Measurements from ENCODE around the gene SPATS2.

The SPATS2 gene

DNA sequence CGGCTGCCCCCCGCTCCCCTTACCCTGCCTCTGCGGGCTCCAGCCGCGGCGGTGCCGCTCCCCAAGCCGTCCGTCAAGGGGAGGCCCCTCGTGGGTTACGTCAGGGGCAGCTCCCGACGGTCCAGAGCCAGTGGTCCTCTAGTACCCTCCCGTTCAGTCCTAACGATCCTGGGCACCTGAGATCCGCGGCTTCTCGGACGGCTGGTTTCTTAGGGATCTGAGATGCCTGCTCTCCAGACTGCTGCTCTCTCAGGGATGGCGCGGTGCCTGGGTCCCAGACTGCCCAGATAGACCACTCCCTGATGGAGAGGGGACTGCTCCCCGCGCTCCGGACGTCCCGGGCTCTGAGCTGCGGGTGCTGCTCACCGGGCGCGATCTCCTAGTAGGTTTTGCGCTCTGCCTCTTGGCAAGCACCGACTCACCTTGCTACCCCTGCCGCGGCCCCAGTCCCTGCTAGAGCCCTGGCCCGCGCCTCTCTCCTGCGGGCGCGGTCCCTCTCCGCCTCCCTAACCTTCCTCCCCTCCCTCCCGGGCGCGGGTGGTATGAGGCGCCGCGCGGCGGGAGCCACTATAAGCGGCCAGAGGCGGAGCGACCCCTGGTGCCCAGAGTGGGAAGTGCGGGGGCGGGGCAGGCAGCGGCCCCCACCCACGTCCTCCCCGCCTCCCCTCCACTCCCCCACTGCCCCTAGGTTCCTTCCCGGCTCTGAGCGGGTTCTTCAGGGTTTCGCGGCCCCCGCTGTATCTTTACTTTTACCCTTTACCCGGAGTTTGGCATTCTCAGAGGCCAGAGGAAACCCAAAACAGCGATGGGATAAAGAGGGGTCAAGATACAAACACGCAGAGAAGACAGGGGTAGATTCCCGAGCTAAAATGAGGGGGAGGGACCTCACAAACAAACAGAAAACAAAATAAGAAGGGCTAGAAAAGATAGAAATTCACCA is 30.3 kb upstream of the SPATS2 start, which contains the start of gene C1QL4:
TSS of gene C1QL4 (minus strand) at position 544 of the 940 bp plus-strand sequence. CDS start 711 bp downstream, outside the sequence.
- peak; percentile 58 for DNase-seq

GRCh38 chr12:49338830-49339463 is 28.3 kb upstream of the SPATS2 start:
- DNase-seq: no peak

- no peak for DNase-seq
Measured at GRCh38 chr12:49339464-49339861, 27.8 kb upstream of the SPATS2 start.

GRCh38 chr12:49340095-49340870 is 27.0 kb upstream of the SPATS2 start:
- no peak for DNase-seq

- no peak for DNase-seq
Measured at GRCh38 chr12:49340971-49341776, 26.1 kb upstream of the SPATS2 start.

DNA sequence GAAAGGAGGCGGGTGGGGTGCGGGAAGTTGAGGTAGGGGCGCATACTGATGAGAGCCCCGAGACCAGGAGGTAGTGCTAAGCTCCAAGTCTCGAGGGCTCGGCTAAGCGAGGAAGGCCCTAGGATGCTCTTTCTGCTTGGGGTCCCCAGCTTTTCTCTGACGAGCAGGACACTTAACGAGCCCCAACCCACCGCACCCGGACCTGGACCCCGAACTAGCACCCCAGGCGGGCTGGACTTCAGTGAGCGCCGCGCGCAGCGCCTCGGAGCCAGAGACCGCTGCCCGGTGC is 25.5 kb upstream of the SPATS2 start:
- no peak for DNase-seq

- peak; percentile 92 for DNase-seq
Measured at GRCh38 chr12:49342066-49342913, 25.0 kb upstream of the SPATS2 start.

- no peak for DNase-seq
Measured at GRCh38 chr12:49342914-49343731, 24.1 kb upstream of the SPATS2 start.

DNA sequence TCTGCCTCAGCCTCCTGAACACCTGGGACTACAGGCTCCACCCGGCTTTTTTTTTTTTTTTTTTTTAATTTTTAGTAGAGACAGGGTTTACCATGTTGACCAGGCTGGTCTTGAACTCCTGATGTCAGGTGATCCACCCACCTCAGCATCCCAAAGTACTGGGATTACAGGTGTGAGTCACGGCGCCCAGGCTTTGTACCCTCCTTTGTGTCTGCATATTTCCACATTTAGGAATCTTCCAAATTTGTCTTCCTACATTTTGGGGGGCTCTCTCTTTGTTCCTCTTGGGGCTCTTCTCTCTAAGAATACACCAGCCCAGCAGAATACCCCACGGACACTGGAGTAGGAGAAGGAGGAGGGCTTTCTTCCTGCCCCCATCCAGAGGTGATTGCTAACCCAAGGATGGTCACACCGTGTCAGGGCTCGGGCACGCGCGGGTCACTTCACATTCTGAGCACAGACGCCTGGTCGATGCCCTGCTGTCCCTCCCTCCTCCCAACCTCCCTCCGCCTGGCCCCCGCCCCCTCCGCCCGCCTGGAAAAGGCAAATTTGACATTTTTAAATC is 22.7 kb upstream of the SPATS2 start:
- DNase-seq: no peak

DNA sequence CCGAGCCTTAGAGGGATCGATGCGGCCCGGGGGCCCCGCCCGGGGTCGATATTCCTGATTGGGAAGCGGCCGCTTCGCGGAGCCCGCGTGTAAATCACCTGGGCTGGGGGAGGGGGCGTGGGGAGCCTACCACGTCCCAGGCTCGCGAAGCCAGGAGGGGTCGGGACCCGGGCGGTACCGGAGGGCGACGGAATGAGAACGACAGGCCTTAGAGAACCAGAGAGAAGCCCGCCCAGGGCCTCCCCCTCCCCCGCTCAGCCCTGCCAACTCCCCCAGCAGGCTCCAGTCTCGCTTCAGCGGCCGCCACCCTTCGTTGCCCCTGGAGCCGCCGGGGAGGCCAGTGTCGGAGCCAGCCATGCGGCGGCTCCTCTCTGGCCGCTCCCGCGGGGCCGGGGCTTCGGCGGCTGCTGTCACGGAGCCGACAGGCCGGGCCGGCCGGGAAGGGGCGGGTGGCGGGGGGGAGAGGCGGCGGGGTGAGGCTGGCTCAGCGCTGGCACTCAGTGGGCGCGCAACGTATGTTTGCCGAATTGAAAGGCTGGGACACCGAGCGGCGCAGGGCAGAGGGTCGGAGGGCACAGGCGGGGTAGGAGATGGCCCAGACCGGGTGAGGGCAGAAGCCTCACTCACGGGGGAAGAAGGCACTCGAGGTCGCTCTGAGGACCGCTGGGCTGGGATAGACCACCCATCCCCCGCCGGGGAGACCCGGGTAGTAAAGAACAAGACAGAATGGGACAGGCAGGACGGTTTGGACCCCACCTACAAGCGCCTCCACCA is 22.0 kb upstream of the SPATS2 start:
- DNase-seq: no peak

DNA sequence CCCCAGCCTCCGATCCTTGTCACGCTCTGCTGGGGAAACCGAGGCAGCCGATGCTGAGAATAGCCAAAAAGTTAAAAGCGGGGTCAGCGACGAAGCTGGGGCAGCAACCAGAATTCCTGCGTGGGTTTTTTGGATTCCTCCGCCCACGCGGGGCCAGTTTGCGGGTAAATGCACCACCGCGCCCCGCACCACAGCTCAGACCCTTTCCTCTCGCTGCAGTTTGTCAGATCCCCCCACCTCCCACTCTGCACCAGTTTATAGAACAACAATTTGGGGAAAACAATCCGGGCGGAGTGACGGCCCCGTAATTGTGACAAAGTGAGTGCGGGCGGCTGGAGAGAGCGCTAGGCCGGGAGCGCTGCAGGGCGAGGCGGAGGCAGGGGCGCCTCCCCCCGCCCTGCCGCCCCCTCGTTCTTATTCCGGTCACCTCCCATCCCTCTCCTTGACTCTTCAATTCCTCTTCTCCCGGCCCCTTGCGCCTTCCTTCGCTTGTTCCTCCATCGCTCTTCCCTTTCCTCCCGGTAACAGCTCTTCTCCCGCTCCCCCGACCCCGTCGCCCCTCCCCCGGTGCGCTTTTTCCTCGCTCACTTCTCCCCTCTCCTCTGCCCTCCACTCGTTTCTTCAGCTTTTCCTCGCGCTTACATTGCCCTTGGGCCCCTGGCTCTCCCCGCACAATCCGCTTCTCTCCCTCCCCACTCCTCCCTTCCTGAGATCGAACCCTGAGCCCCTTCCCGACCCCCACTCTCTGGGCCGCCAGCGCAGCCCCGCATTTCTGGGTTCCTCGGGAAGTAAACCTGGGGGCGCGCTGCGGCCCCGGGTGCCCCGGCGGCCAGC is 21.2 kb upstream of the SPATS2 start:
- DNase-seq: no peak

GRCh38 chr12:49346659-49347310 is 20.5 kb upstream of the SPATS2 start, which contains the start of gene DNAJC22:
Gene DNAJC22 (plus strand): TSS chr12:49346888. CDS start chr12:49348873, 1,985 bp downstream.
- DNase-seq: peak; percentile 13

GRCh38 chr12:49347311-49348193 is 19.7 kb upstream of the SPATS2 start:
- DNase-seq: peak; percentile 25

GRCh38 chr12:49348781-49349180 is 18.5 kb upstream of the SPATS2 start:
- DNase-seq: no peak

- DNase-seq: no peak
Measured at GRCh38 chr12:49349266-49349665, 18.0 kb upstream of the SPATS2 start.

- DNase-seq: no peak
Measured at GRCh38 chr12:49352351-49352750, 14.9 kb upstream of the SPATS2 start.

- DNase-seq: no peak
Measured at GRCh38 chr12:49355913-49356312, 11.3 kb upstream of the SPATS2 start.

Data from NCI-H1694 (cell line).